Astrocyte (in vitro differentiated cells and primary cell): ENCODE results near the gene CRYBG3. TPM values are rescaled to one million over a fixed set of nuclear protein-coding genes. Genes with fewer than 3 reads are reported as not detected.

Experiments used
- DNase-seq: peaks from one replicate; pipeline ENCODE4 v3.0.0-alpha.2; 2010; ENCODE audit warnings: low read depth
- FAIRE-seq: peaks from 2 replicates; lab custom pipeline; 2011; peaks lifted over from hg19 to GRCh38; lab: Jason Lieb, UNC
- H2AFZ ChIP-seq: 2 replicates; pipeline ENCODE4 v1.6.0; 2012; ENCODE audit warnings: low read depth, low read length, inconsistent platforms
- H3K27ac ChIP-seq: 2 replicates; pipeline ENCODE4 v1.5.1; 2011; ENCODE audit warnings: low read depth, low read length, inconsistent platforms
- H3K27me3 ChIP-seq: 2 replicates; pipeline ENCODE4 v1.6.0; 2011; ENCODE audit warnings: low read length, inconsistent platforms; ENCODE audit not compliant: insufficient read depth
- H3K36me3 ChIP-seq: 2 replicates; pipeline ENCODE4 v1.5.1; 2011; ENCODE audit warnings: low read length, inconsistent platforms; ENCODE audit not compliant: insufficient read depth
- H3K4me1 ChIP-seq: 2 replicates; pipeline ENCODE4 v1.5.1; 2011; ENCODE audit warnings: low read length, inconsistent platforms; ENCODE audit not compliant: insufficient read depth
- H3K4me2 ChIP-seq: 2 replicates; pipeline ENCODE4 v1.6.0; 2012; ENCODE audit warnings: low read length, inconsistent platforms
- H3K4me3 ChIP-seq: 2 replicates; pipeline ENCODE4 v1.5.1; 2011; ENCODE audit warnings: low read depth, mild to moderate bottlenecking, low read length, inconsistent platforms; ENCODE audit not compliant: insufficient read depth
- H3K79me2 ChIP-seq: 2 replicates; pipeline ENCODE4 v1.6.0; 2012; ENCODE audit warnings: mild to moderate bottlenecking, low read length, inconsistent platforms; ENCODE audit not compliant: insufficient read depth
- H3K9ac ChIP-seq: 2 replicates; pipeline ENCODE4 v1.6.0; 2012; ENCODE audit warnings: mild to moderate bottlenecking, low read length, inconsistent platforms
- H3K9me3 ChIP-seq: 2 replicates; pipeline ENCODE4 v1.5.1; 2012; ENCODE audit warnings: low read depth, mild to moderate bottlenecking, low read length, inconsistent platforms; ENCODE audit not compliant: insufficient read depth
- H4K20me1 ChIP-seq: 2 replicates; pipeline ENCODE4 v1.6.0; 2012; ENCODE audit warnings: low read length, inconsistent platforms; ENCODE audit not compliant: insufficient read depth
- H3K27ac Mint-ChIP-seq: one replicate; pipeline ENCODE4 v1.8.0; 2021; ENCODE audit warnings: mild to moderate bottlenecking, mixed read lengths; ENCODE audit not compliant: unreplicated experiment
- H3K27me3 Mint-ChIP-seq: one replicate; pipeline ENCODE4 v1.8.0; 2021; ENCODE audit warnings: low read depth, mixed read lengths; ENCODE audit not compliant: unreplicated experiment
- H3K36me3 Mint-ChIP-seq: one replicate; pipeline ENCODE4 v1.8.0; 2021; ENCODE audit warnings: low read depth, mixed read lengths; ENCODE audit not compliant: unreplicated experiment
- H3K4me1 Mint-ChIP-seq: one replicate; pipeline ENCODE4 v1.8.0; 2021; ENCODE audit warnings: low read depth, mixed read lengths; ENCODE audit not compliant: unreplicated experiment
- H3K4me3 Mint-ChIP-seq: one replicate; pipeline ENCODE4 v1.8.0; 2021; ENCODE audit warnings: mild to moderate bottlenecking, moderate library complexity, mixed read lengths; ENCODE audit not compliant: unreplicated experiment
- H3K9me3 Mint-ChIP-seq: one replicate; pipeline ENCODE4 v1.8.0; 2021; ENCODE audit warnings: mild to moderate bottlenecking, mixed read lengths; ENCODE audit not compliant: unreplicated experiment
- EZH2 ChIP-seq: IDR thresholded peaks from 2 replicates; pipeline ENCODE4 v1.6.1; 2012; ENCODE audit warnings: mild to moderate bottlenecking, low read length, inconsistent platforms; ENCODE audit not compliant: insufficient read depth
- total RNA-seq: library from RNA; stranded (reverse); gene quantifications from 2 replicates; pipeline ENCODE4 v1.2.1, GENCODE V29; 2021
- TF ChIP-seq, protein P1 (sequence below): IDR thresholded peaks from 2 replicates; pipeline ENCODE4 v1.5.1; 2011; ENCODE audit warnings: low read depth, mild to moderate bottlenecking, inconsistent platforms, low read length, moderate library complexity; ENCODE audit not compliant: insufficient read depth

CRYBG3 gene
- total RNA-seq, 1 donor from 2014 or later = 13.0 TPM

DNA sequence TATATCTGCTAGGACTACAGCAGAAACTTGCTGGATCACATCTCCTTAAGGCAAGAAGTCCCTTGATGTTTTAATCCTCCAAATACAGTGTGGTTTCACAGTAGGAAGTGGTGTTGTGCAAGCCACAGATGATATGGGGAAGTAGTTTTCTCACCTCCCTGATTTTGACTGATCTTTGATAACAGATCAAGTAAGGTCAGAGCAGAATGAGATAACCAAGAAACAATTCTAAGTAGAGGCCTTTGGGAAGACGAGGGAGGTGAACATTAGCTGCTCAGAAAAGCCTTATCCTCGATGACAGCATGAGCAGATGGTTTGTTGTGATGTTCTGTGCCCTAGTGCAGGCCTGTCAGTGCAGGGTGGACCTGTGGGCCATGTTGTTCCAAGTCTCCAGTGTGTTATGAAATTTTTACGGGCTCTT, 89.1 kb downstream of the CRYBG3 start:
- Mint-ChIP-seq H3K27ac (no peak overlapping the region), H3K36me3 (peaks cover 4% of the 10 kb centered on the region), H3K27me3 (no peaks in the 10 kb centered on the region), H3K4me1 (no peaks in the 10 kb centered on the region), H3K4me3 (no peak overlapping the region), H3K9me3 (no peaks in the 10 kb centered on the region)
- no peak overlapping the region for H2AFZ ChIP-seq
- FAIRE-seq (no peak), DNase-seq (no peak)
- no peak overlapping the region for H3K4me3 ChIP-seq
- no peaks in the 10 kb centered on the region for H3K9me3 ChIP-seq
- H3K27me3 ChIP-seq = no peaks in the 10 kb centered on the region
- H3K79me2 ChIP-seq = no peaks in the 10 kb centered on the region
- no peaks in the 10 kb centered on the region for H4K20me1 ChIP-seq
- peaks cover 4% of the 10 kb centered on the region for H3K36me3 ChIP-seq
- H3K4me2 ChIP-seq = no peak overlapping the region
- TF ChIP-seq, protein P1, sequence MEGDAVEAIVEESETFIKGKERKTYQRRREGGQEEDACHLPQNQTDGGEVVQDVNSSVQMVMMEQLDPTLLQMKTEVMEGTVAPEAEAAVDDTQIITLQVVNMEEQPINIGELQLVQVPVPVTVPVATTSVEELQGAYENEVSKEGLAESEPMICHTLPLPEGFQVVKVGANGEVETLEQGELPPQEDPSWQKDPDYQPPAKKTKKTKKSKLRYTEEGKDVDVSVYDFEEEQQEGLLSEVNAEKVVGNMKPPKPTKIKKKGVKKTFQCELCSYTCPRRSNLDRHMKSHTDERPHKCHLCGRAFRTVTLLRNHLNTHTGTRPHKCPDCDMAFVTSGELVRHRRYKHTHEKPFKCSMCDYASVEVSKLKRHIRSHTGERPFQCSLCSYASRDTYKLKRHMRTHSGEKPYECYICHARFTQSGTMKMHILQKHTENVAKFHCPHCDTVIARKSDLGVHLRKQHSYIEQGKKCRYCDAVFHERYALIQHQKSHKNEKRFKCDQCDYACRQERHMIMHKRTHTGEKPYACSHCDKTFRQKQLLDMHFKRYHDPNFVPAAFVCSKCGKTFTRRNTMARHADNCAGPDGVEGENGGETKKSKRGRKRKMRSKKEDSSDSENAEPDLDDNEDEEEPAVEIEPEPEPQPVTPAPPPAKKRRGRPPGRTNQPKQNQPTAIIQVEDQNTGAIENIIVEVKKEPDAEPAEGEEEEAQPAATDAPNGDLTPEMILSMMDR = no peak
- no peak for TF ChIP-seq EZH2
- no peaks in the 10 kb centered on the region for H3K4me1 ChIP-seq
- H3K9ac ChIP-seq = no peak overlapping the region
- no peak overlapping the region for H3K27ac ChIP-seq

DNA sequence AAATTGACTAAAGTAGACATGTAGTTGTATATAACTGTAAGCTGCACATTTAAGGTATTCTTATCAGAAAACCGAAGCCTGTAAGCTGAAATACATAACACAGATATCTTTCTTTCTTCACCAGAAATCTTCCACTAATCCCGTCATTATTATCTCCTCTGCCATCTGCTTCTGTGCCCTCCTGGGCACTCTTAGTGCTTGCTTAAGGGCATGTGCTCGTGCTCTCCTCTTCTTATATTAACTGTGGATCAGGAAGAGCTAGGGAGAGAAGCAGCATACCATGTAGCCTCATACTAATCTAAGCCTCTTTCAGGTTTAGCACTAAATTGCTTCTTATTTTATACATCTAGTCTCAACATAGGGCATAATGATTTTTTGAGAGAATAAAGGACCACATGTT, 89.6 kb downstream of the CRYBG3 start:
- no peaks in the 10 kb centered on the region for H4K20me1 ChIP-seq
- Mint-ChIP-seq H3K36me3 (peaks cover 4% of the 10 kb centered on the region), H3K4me3 (no peak overlapping the region), H3K9me3 (no peaks in the 10 kb centered on the region), H3K4me1 (no peaks in the 10 kb centered on the region), H3K27me3 (no peaks in the 10 kb centered on the region), H3K27ac (no peak overlapping the region)
- H3K27me3 ChIP-seq = no peaks in the 10 kb centered on the region
- no peak for DNase-seq
- H3K4me3 ChIP-seq = no peak overlapping the region
- peaks cover 4% of the 10 kb centered on the region for H3K36me3 ChIP-seq
- H3K4me1 ChIP-seq = no peaks in the 10 kb centered on the region
- FAIRE-seq = no peak
- H3K4me2 ChIP-seq = no peak overlapping the region
- TF ChIP-seq, protein P1 = no peak
- no peak for TF ChIP-seq EZH2
- H3K79me2 ChIP-seq = no peaks in the 10 kb centered on the region
- H3K9ac ChIP-seq = no peak overlapping the region
- H3K9me3 ChIP-seq = no peaks in the 10 kb centered on the region
- H2AFZ ChIP-seq = no peak overlapping the region
- H3K27ac ChIP-seq = no peak overlapping the region

DNA sequence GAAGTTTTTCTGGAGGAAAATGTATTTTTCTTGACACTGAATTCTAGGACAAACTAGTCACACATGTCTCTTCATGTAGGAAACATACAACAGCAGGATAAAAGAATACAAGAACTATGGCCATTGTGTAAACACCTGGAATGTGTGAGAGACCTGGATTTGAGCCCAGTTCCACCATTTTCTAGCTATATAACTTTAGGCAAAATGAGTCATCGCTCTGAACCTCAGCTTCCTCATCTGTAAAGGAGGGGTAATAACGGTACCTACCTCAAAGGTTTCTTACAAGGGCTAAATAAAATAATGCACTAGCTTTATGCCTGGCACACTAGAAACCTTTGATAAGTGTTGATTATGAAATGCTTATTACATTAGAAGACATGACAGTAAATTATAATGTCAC, 92.6 kb downstream of the CRYBG3 start:
- Mint-ChIP-seq H3K36me3 (peaks cover 6% of the 10 kb centered on the region), H3K27ac (no peak overlapping the region), H3K4me1 (no peaks in the 10 kb centered on the region), H3K9me3 (no peaks in the 10 kb centered on the region), H3K27me3 (no peaks in the 10 kb centered on the region), H3K4me3 (no peak overlapping the region)
- FAIRE-seq (no peak), DNase-seq (peak; percentile 10)
- no peaks in the 10 kb centered on the region for H3K4me1 ChIP-seq
- no peaks in the 10 kb centered on the region for H3K27me3 ChIP-seq
- no peak overlapping the region for H3K9ac ChIP-seq
- H3K9me3 ChIP-seq = no peaks in the 10 kb centered on the region
- H2AFZ ChIP-seq = no peak overlapping the region
- H3K79me2 ChIP-seq = no peaks in the 10 kb centered on the region
- H3K4me3 ChIP-seq = no peak overlapping the region
- H3K27ac ChIP-seq = no peak overlapping the region
- no peak overlapping the region for H3K4me2 ChIP-seq
- TF ChIP-seq, protein P1 = no peak
- TF ChIP-seq EZH2 = no peak
- H3K36me3 ChIP-seq = peaks cover 4% of the 10 kb centered on the region
- no peaks in the 10 kb centered on the region for H4K20me1 ChIP-seq
